Measurements from ENCODE around the gene ARHGAP19. TPM values are rescaled to one million over a fixed set of nuclear protein-coding genes. Genes with fewer than 3 reads are reported as not detected.
A peak's percentile ranks its signal among the peaks of the same experiment; 100 is the strongest.

Gene ARHGAP19
- total RNA-seq (2013), result 9.8 TPM
- 10 to 100 TPM in 2 of 3 donors, 1 to 10 TPM in 1; 8.3 to 10.6 (median 10.2) TPM for polyA plus RNA-seq
- 4.5 and 6.4 TPM in 2 replicates for polyA minus RNA-seq
- 1.3 to 20.4 (median 17.5) reads per million in 11 experiments for total RNA-seq

- TF ChIP-seq CTCF (IDR thresholded peaks at IDR 0.05), result no peak
- no peaks in the 10 kb centered on the region for H3K27me3 ChIP-seq (ENCODE audit: control insufficient read depth in 2 of 2, insufficient read depth in 2 of 2, low read length in 2 of 2)
- 0% methylated on average over 42 of the region's 55 CpGs for WGBS (ENCODE audit: insufficient coverage)
- H3K4me2 ChIP-seq (replicated peaks; ENCODE audit: extremely low read depth, low read length, poor library complexity, severe bottlenecking), result peak within 1 kb of the TSS; percentile 83
- H3K4me3 ChIP-seq (replicated peaks in 1 of 3; ENCODE audit: low read depth in 2 of 3, low read length in 3 of 3), result peak within 1 kb of the TSS; percentile 72 to 96 (median 92)
- peak within 1 kb of the TSS; percentile 77 to 85 for H3K27ac ChIP-seq (ENCODE audit: low read depth in 1 of 2, low read length in 2 of 2)
- intact Hi-C loops (cut with micrococcal nuclease), result loop anchor here (2.0 to 5.0 kb wide), 3 partner anchors 27 to 41 kb away; partner anchors contain the start of genes FRAT1 (in 1 of the 2) and FRAT2 (in 1 of the 2)
- H3K79me2 ChIP-seq (ENCODE audit: insufficient read depth, low read length), result peaks cover 46% of the 10 kb centered on the region
- peaks cover 4 to 18% of the 10 kb centered on the region in 2 donors for H3K36me3 Mint-ChIP-seq
- peak within 1 kb of the TSS; percentile 89 to 96 for H3K4me3 Mint-ChIP-seq
- H3K36me3 ChIP-seq (replicated peaks in 1 of 2; ENCODE audit: control insufficient read depth in 1 of 2, insufficient read depth in 2 of 2, low read length in 2 of 2), result peaks cover 4 to 5% of the 10 kb centered on the region in 2 donors
- H3K27me3 Mint-ChIP-seq (ENCODE audit: low read depth in 3 of 3), result peaks cover 1 to 2% (median 2%) of the 10 kb centered on the region in 3 donors
- no peaks in the 10 kb centered on the region for H3K9me3 Mint-ChIP-seq
- H4K20me1 ChIP-seq (ENCODE audit: insufficient read depth, low read length), result no peaks in the 10 kb centered on the region
- DNase-seq, result peak; percentile 96 to 98 (median 97)
- peak within 1 kb of the TSS; percentile 78 for H3K9ac ChIP-seq (ENCODE audit: insufficient read depth, low read length, poor library complexity, severe bottlenecking)
- H3K4me1 ChIP-seq (ENCODE audit: control insufficient read depth in 1 of 2, insufficient read depth in 2 of 2, low read length in 2 of 2), result peaks cover 11 to 12% of the 10 kb centered on the region in 2 donors
- no peaks in the 10 kb centered on the region for H3K9me3 ChIP-seq (replicated peaks in 1 of 2; ENCODE audit: control insufficient read depth in 1 of 2, insufficient read depth in 1 of 2, low read length in 2 of 2)
- H2AFZ ChIP-seq (ENCODE audit: insufficient read depth, low read depth, low read length, poor library complexity, severe bottlenecking), result peak within 1 kb of the TSS; percentile 96
- H3K27ac Mint-ChIP-seq, result peak within 1 kb of the TSS; percentile 86 to 94 (median 92)
- H3K4me1 Mint-ChIP-seq, result peaks cover 20% of the 10 kb centered on the region
Measured at GRCh38 chr10:97292097-97292861, at the start of gene ARHGAP19. Gene ARHGAP19, minus strand, starts transcription at chr10:97292637. Its CDS starts 10 bp downstream, at chr10:97292627.

- Mint-ChIP-seq H3K27me3 (ENCODE audit: low read depth in 3 of 3) (peaks cover 0 to 6% (median 2%) of the 10 kb centered on the region in 3 donors), H3K4me1 (peaks cover 39% of the 10 kb centered on the region), H3K27ac (peak overlapping the region in 1 of 7 donors; percentile 32), H3K36me3 (peaks cover 0 to 4% of the 10 kb centered on the region in 2 donors), H3K4me3 (no peak overlapping the region), H3K9me3 (peaks cover 0 to 3% (median 0%) of the 10 kb centered on the region in 7 donors)
- Histone ChIP-seq H3K36me3 (replicated peaks in 1 of 2; ENCODE audit: control insufficient read depth in 1 of 2, insufficient read depth in 2 of 2, low read length in 2 of 2) (no peaks in the 10 kb centered on the region), H3K9ac (ENCODE audit: insufficient read depth, low read length, poor library complexity, severe bottlenecking) (no peak overlapping the region), H2AFZ (ENCODE audit: insufficient read depth, low read depth, low read length, poor library complexity, severe bottlenecking) (no peak overlapping the region), H3K79me2 (ENCODE audit: insufficient read depth, low read length) (no peaks in the 10 kb centered on the region), H4K20me1 (ENCODE audit: insufficient read depth, low read length) (no peaks in the 10 kb centered on the region), H3K27me3 (ENCODE audit: control insufficient read depth in 2 of 2, insufficient read depth in 2 of 2, low read length in 2 of 2) (no peaks in the 10 kb centered on the region), H3K27ac (ENCODE audit: low read depth in 1 of 2, low read length in 2 of 2) (no peak overlapping the region), H3K9me3 (replicated peaks in 1 of 2; ENCODE audit: control insufficient read depth in 1 of 2, insufficient read depth in 1 of 2, low read length in 2 of 2) (no peaks in the 10 kb centered on the region), H3K4me2 (replicated peaks; ENCODE audit: extremely low read depth, low read length, poor library complexity, severe bottlenecking) (no peak overlapping the region), H3K4me3 (replicated peaks in 1 of 3; ENCODE audit: low read depth in 2 of 3, low read length in 3 of 3) (no peak overlapping the region), H3K4me1 (ENCODE audit: control insufficient read depth in 1 of 2, insufficient read depth in 2 of 2, low read length in 2 of 2) (peaks cover 8 to 27% of the 10 kb centered on the region in 2 donors)
- intact Hi-C loops (cut with micrococcal nuclease), result loop anchor here in 1 of 2 donors (5.0 kb wide), 1 partner anchor 46 kb away; no protein-coding TSS in a partner anchor
- DNase-seq, result no peak
- whole genome bisulfite sequencing (ENCODE audit: insufficient coverage), result no CpG with 5 or more reads among the region's 2 CpGs
- no peak for TF ChIP-seq CTCF (IDR thresholded peaks at IDR 0.05)
Measured at GRCh38 chr10:97341416-97341815, 49.0 kb upstream of the ARHGAP19 start.
